ENCODE measurements around the gene CEL. TPM values are rescaled to one million over a fixed set of nuclear protein-coding genes. Genes with fewer than 3 reads are reported as not detected.

CEL gene
- total and polyA plus RNA-seq, 10 of the 15 experiments (the other 5 are each of a cell fraction or from before 2014, with no cell fraction given) = 0.05 to 4.1 (median 0.29) TPM; not detected in 2

DNA sequence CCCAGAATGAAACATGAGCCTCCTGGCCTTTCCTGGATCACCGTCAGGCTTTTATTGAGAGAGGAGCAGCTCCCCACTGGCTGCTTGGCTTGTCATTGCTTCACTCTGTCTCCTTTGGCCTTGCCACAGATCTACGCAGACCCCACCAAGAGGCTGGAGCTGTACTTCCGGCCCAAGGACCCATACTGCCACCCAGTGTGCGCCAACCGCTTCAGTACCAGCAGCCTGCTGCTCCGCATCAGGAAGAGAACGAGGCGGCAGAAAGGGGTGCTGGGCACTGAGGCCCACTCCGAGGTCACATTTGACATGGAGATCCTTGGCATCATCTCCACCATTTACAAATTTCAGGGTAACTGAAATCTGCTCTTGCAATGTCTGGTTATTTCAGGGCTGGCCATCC, 19.8 kb upstream of the CEL start:
- RAD21 ChIA-PET (ENCODE audit: unreplicated experiment) = interaction anchor here (1.5 kb wide), 1 partner anchor 102 kb away, joined by 3 read pairs; no protein-coding TSS in a partner anchor
- TF ChIP-seq, protein P1, sequence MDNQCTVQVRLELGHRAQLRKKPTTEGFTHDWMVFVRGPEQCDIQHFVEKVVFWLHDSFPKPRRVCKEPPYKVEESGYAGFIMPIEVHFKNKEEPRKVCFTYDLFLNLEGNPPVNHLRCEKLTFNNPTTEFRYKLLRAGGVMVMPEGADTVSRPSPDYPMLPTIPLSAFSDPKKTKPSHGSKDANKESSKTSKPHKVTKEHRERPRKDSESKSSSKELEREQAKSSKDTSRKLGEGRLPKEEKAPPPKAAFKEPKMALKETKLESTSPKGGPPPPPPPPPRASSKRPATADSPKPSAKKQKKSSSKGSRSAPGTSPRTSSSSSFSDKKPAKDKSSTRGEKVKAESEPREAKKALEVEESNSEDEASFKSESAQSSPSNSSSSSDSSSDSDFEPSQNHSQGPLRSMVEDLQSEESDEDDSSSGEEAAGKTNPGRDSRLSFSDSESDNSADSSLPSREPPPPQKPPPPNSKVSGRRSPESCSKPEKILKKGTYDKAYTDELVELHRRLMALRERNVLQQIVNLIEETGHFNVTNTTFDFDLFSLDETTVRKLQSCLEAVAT (IDR thresholded peaks at IDR 0.05) = no peak
- TF ChIP-seq KDM1A (IDR thresholded peaks at IDR 0.05; ENCODE audit: borderline replicate concordance) (no peak), RAD21 (IDR thresholded peaks at IDR 0.05; ENCODE audit: insufficient read depth, low read depth, low read length) (no peak), DPF2 (IDR thresholded peaks at IDR 0.05) (no peak), FOS (IDR thresholded peaks at IDR 0.05; ENCODE audit: borderline replicate concordance, extremely low read depth, insufficient read length) (no peak), MYC (IDR thresholded peaks at IDR 0.05; ENCODE audit: insufficient read depth, insufficient read length, insufficient replicate concordance, low read length, severe bottlenecking) (no peak), ASH2L (IDR thresholded peaks at IDR 0.05; ENCODE audit: borderline replicate concordance, low read depth) (no peak), RCOR1 (conservative IDR thresholded peaks at IDR 0.05; ENCODE audit: low read depth, low read length) (no peak), SMC3 (IDR thresholded peaks at IDR 0.05; ENCODE audit: borderline replicate concordance, low read length) (no peak)
- TF ChIP-seq, protein P2, sequence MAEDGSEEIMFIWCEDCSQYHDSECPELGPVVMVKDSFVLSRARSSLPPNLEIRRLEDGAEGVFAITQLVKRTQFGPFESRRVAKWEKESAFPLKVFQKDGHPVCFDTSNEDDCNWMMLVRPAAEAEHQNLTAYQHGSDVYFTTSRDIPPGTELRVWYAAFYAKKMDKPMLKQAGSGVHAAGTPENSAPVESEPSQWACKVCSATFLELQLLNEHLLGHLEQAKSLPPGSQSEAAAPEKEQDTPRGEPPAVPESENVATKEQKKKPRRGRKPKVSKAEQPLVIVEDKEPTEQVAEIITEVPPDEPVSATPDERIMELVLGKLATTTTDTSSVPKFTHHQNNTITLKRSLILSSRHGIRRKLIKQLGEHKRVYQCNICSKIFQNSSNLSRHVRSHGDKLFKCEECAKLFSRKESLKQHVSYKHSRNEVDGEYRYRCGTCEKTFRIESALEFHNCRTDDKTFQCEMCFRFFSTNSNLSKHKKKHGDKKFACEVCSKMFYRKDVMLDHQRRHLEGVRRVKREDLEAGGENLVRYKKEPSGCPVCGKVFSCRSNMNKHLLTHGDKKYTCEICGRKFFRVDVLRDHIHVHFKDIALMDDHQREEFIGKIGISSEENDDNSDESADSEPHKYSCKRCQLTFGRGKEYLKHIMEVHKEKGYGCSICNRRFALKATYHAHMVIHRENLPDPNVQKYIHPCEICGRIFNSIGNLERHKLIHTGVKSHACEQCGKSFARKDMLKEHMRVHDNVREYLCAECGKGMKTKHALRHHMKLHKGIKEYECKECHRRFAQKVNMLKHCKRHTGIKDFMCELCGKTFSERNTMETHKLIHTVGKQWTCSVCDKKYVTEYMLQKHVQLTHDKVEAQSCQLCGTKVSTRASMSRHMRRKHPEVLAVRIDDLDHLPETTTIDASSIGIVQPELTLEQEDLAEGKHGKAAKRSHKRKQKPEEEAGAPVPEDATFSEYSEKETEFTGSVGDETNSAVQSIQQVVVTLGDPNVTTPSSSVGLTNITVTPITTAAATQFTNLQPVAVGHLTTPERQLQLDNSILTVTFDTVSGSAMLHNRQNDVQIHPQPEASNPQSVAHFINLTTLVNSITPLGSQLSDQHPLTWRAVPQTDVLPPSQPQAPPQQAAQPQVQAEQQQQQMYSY (CRISPR knock-in tag; IDR thresholded peaks at IDR 0.05) = no peak
- TF ChIP-seq, protein P3, sequence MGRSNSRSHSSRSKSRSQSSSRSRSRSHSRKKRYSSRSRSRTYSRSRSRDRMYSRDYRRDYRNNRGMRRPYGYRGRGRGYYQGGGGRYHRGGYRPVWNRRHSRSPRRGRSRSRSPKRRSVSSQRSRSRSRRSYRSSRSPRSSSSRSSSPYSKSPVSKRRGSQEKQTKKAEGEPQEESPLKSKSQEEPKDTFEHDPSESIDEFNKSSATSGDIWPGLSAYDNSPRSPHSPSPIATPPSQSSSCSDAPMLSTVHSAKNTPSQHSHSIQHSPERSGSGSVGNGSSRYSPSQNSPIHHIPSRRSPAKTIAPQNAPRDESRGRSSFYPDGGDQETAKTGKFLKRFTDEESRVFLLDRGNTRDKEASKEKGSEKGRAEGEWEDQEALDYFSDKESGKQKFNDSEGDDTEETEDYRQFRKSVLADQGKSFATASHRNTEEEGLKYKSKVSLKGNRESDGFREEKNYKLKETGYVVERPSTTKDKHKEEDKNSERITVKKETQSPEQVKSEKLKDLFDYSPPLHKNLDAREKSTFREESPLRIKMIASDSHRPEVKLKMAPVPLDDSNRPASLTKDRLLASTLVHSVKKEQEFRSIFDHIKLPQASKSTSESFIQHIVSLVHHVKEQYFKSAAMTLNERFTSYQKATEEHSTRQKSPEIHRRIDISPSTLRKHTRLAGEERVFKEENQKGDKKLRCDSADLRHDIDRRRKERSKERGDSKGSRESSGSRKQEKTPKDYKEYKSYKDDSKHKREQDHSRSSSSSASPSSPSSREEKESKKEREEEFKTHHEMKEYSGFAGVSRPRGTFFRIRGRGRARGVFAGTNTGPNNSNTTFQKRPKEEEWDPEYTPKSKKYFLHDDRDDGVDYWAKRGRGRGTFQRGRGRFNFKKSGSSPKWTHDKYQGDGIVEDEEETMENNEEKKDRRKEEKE (IDR thresholded peaks at IDR 0.05) = no peak
- TF ChIP-seq, protein P4, sequence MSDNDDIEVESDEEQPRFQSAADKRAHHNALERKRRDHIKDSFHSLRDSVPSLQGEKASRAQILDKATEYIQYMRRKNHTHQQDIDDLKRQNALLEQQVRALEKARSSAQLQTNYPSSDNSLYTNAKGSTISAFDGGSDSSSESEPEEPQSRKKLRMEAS (IDR thresholded peaks at IDR 0.05; ENCODE audit: low read depth, low read length) = no peak
- TF ChIP-seq, protein P5, sequence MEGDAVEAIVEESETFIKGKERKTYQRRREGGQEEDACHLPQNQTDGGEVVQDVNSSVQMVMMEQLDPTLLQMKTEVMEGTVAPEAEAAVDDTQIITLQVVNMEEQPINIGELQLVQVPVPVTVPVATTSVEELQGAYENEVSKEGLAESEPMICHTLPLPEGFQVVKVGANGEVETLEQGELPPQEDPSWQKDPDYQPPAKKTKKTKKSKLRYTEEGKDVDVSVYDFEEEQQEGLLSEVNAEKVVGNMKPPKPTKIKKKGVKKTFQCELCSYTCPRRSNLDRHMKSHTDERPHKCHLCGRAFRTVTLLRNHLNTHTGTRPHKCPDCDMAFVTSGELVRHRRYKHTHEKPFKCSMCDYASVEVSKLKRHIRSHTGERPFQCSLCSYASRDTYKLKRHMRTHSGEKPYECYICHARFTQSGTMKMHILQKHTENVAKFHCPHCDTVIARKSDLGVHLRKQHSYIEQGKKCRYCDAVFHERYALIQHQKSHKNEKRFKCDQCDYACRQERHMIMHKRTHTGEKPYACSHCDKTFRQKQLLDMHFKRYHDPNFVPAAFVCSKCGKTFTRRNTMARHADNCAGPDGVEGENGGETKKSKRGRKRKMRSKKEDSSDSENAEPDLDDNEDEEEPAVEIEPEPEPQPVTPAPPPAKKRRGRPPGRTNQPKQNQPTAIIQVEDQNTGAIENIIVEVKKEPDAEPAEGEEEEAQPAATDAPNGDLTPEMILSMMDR (IDR thresholded peaks at IDR 0.05 in 2 of 3, conservative IDR thresholded peaks at IDR 0.05 in 1 of 3; ENCODE audit: control insufficient read depth in 2 of 3, extremely low read depth in 1 of 3, insufficient read depth in 1 of 3, low read depth in 3 of 3, low read length in 3 of 3) = no peak

More for the DNA sequence above, 19.8 kb upstream of the CEL start:
- in situ Hi-C loops (cut with MboI) = no loop called here
- SMC1A ChIA-PET (ENCODE audit: uncharacterized antibody, unreplicated experiment) = no interaction called here
- 93% methylated on average over 9 of the region's 9 CpGs for WGBS (ENCODE audit: insufficient coverage, insufficient replicate concordance, low lambda C conversion rate, missing lambda C conversion rate)
- BruUV-seq (replicated peaks) = no TSS peak
- ATAC-seq = no peak
- no peaks in the 10 kb centered on the region for H3K4me1 ChIP-seq (ENCODE audit: control insufficient read depth, insufficient read depth, low read length)
- intact Hi-C loops (cut with micrococcal nuclease; ENCODE audit: unreplicated experiment) = loop anchor here (1.0 kb wide), 1 partner anchor 105 kb away; no protein-coding TSS in a partner anchor
- no peak overlapping the region for H2AFZ ChIP-seq (ENCODE audit: control insufficient read depth, low read depth, low read length)
- peaks cover 6% of the 10 kb centered on the region; the same call in 1 of the 2 replicates for H4K20me1 ChIP-seq (ENCODE audit: control insufficient read depth, insufficient read depth)
- no peaks in the 10 kb centered on the region for H3K9me3 ChIP-seq (replicated peaks; ENCODE audit: control insufficient read depth, insufficient read depth, low read length)
- no peak overlapping the region for H3K27ac ChIP-seq (ENCODE audit: control insufficient read depth, insufficient read depth)
- peaks cover 20 to 25% of the 10 kb centered on the region in 2 experiments for H3K36me3 ChIP-seq (ENCODE audit: control insufficient read depth in 2 of 2, insufficient read depth in 2 of 2, low read length in 1 of 2)
- POLR2A ChIA-PET = no interaction called here
- peaks cover 8% of the 10 kb centered on the region for H3K79me2 ChIP-seq (ENCODE audit: control insufficient read depth, insufficient read depth, low read length)
- H3K27me3 ChIP-seq (replicated peaks in 1 of 2; ENCODE audit: control insufficient read depth in 2 of 2, insufficient read depth in 2 of 2, low read length in 1 of 2) = no peaks in the 10 kb centered on the region
- no peak for DNase-seq (ENCODE audit: low read depth, low spot score)
- CTCF ChIA-PET = interaction anchor here (1.2 to 2.7 kb wide), 3 partner anchors 10 to 102 kb away, joined by 3 to 20 read pairs (median 19); partner anchors contain the start of gene GTF3C5
- H3K4me2 ChIP-seq (ENCODE audit: control insufficient read depth, insufficient read depth) = no peak overlapping the region
- no peak overlapping the region for H3K9ac ChIP-seq (ENCODE audit: control insufficient read depth, insufficient read depth, low read length)
- FAIRE-seq = no peak
- no peak overlapping the region for H3K4me3 ChIP-seq
